ENCODE data around the gene NUDC. TPM values are rescaled to one million over a fixed set of nuclear protein-coding genes. Genes with fewer than 3 reads are reported as not detected.

Gene NUDC
- total and polyA plus RNA-seq, 10 donors: 35.7 to 62.2 (median 49.1) TPM

- Histone ChIP-seq H3K36me3 (no peaks in the 10 kb centered on the region), H3K9me3 (peaks cover 0 to 14% (median 6%) of the 10 kb centered on the region in 8 donors), H3K4me1 (peaks cover 0 to 20% (median 17%) of the 10 kb centered on the region in 6 donors), H3K27ac (no peak within 1 kb of the TSS), H3K4me3 (peak within 1 kb of the TSS; percentile 39 to 83 (median 54)), H3K27me3 (replicated peaks in 1 of 7) (peaks cover 0 to 53% (median 25%) of the 10 kb centered on the region in 7 donors)
- 2 to 3% (median 2%) methylated on average over 12 to 86 of the region's 86 CpGs for WGBS, 5 donors
- DNase-seq: peak; percentile 90
- TF ChIP-seq, protein P1, sequence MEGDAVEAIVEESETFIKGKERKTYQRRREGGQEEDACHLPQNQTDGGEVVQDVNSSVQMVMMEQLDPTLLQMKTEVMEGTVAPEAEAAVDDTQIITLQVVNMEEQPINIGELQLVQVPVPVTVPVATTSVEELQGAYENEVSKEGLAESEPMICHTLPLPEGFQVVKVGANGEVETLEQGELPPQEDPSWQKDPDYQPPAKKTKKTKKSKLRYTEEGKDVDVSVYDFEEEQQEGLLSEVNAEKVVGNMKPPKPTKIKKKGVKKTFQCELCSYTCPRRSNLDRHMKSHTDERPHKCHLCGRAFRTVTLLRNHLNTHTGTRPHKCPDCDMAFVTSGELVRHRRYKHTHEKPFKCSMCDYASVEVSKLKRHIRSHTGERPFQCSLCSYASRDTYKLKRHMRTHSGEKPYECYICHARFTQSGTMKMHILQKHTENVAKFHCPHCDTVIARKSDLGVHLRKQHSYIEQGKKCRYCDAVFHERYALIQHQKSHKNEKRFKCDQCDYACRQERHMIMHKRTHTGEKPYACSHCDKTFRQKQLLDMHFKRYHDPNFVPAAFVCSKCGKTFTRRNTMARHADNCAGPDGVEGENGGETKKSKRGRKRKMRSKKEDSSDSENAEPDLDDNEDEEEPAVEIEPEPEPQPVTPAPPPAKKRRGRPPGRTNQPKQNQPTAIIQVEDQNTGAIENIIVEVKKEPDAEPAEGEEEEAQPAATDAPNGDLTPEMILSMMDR (IDR thresholded peaks at IDR 0.05 in 8 of 11, conservative IDR thresholded peaks at IDR 0.05 in 3 of 11): peak in 5 of 11 experiments; percentile 7 to 42 (median 29)
- TF ChIP-seq POLR2A (IDR thresholded peaks at IDR 0.05) (no peak), POLR2AphosphoS5 (IDR thresholded peaks at IDR 0.05) (peak in 2 of 3 donors; percentile 31 to 40)
- intact Hi-C loops (cut with DNase I; ENCODE audit: low total_unique reads): no loop called here
Observed at GRCh38 chr1:26959722-26960624, 38.4 kb downstream of the NUDC start, which contains the start of gene KDF1. Gene KDF1, minus strand, starts transcription at chr1:26960468. Its CDS starts 8,088 bp downstream, at chr1:26952380.

DNA sequence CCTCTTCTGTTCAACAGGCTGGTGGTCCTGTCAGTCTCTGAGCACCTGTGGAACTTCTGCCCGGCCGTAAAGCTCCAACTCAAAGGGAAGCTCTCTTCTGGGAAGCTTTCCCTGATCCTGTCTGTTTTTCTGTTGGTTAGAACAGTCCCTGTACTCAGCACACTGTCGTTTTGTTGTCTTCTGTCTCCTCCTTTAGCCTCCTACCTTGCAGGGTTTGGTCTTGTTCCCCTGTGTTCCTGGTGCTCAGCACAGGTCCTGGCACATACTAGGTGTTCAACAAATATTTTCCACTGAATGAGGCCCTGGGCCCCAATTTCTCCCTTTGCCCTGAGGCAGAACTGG, 39.1 kb downstream of the NUDC start:
- Histone ChIP-seq H3K27ac (no peak overlapping the region), H3K36me3 (no peaks in the 10 kb centered on the region), H3K9me3 (peaks cover 0 to 14% (median 6%) of the 10 kb centered on the region in 8 donors), H3K27me3 (replicated peaks in 1 of 7) (peaks cover 0 to 53% (median 25%) of the 10 kb centered on the region in 7 donors), H3K4me3 (peak overlapping the region in 7 of 8 donors; percentile 46 to 83 (median 55)), H3K4me1 (peaks cover 0 to 20% (median 17%) of the 10 kb centered on the region in 6 donors)
- no peak for DNase-seq
- WGBS, 5 donors: 34 to 53% (median 50%) methylated on average over 3 of the region's 3 CpGs
- intact Hi-C loops (cut with DNase I; ENCODE audit: low total_unique reads): no loop called here
- TF ChIP-seq, protein P1 (IDR thresholded peaks at IDR 0.05 in 8 of 11, conservative IDR thresholded peaks at IDR 0.05 in 3 of 11): no peak
- TF ChIP-seq POLR2A (IDR thresholded peaks at IDR 0.05): no peak

DNA sequence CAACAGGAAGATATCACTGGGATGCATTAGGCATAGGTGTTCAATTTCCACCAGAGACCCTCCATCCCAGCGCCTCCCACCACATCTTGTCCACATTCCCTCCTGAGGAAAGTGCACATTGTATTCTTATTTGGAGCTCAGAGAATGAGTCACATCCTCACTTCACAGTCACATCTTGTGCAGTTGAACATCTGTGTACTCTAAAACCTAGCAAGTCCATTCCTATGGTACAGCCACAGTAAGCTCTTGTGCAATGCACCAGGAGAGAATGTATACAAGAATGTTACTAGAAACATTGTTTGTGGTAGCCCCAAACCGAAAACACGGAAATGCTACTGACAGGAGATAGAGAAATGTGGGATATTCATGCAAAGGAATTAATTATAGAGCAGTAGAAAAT, 40.3 kb downstream of the NUDC start:
- intact Hi-C loops (cut with DNase I; ENCODE audit: low total_unique reads): no loop called here
- H3K27me3 ChIP-seq (replicated peaks in 1 of 7): peaks cover 0 to 62% (median 25%) of the 10 kb centered on the region in 7 donors
- no peak overlapping the region for H3K4me3 ChIP-seq
- WGBS, 5 donors: 49 to 70% (median 65%) methylated on average over 3 of the region's 3 CpGs
- peaks cover 0 to 1% (median 0%) of the 10 kb centered on the region in 8 donors for H3K9me3 ChIP-seq
- TF ChIP-seq, protein P1 (IDR thresholded peaks at IDR 0.05 in 8 of 11, conservative IDR thresholded peaks at IDR 0.05 in 3 of 11): no peak
- TF ChIP-seq POLR2AphosphoS5 (IDR thresholded peaks at IDR 0.05): no peak
- no peak for TF ChIP-seq POLR2A (IDR thresholded peaks at IDR 0.05)
- no peak overlapping the region for H3K27ac ChIP-seq
- no peak for DNase-seq
- H3K36me3 ChIP-seq: no peaks in the 10 kb centered on the region
- peaks cover 0 to 20% (median 17%) of the 10 kb centered on the region in 6 donors for H3K4me1 ChIP-seq

- TF ChIP-seq POLR2A (IDR thresholded peaks at IDR 0.05): no peak
- H3K4me1 ChIP-seq: peaks cover 0 to 8% (median 6%) of the 10 kb centered on the region in 6 donors
- WGBS, 5 donors: 84 to 94% (median 90%) methylated on average over 6 of the region's 6 CpGs
- DNase-seq: no peak
- peaks cover 0 to 48% (median 7%) of the 10 kb centered on the region in 7 donors for H3K27me3 ChIP-seq (replicated peaks in 1 of 7)
- no peak overlapping the region for H3K27ac ChIP-seq
- H3K9me3 ChIP-seq: no peaks in the 10 kb centered on the region
- no peak overlapping the region for H3K4me3 ChIP-seq
- intact Hi-C loops (cut with DNase I; ENCODE audit: low total_unique reads): no loop called here
- no peaks in the 10 kb centered on the region for H3K36me3 ChIP-seq
Observed at GRCh38 chr1:26965213-26965612, 43.7 kb downstream of the NUDC start.
